Stimulated activated effector memory CD8-positive, alpha-beta T cell treated with anti-CD3 and anti-CD28 coated beads, Interleukin-12 subunit alpha, Interleukin-12 subunit beta, amount 100 ng/mL, for 72 hours (primary cell): Measurements from ENCODE around the gene PCIF1.
"Not testable (repeated sequence)": the region's sequence is repeated elsewhere in the genome, so short reads cannot be mapped to it uniquely, and the experiment has no call there.

Experiments
- ATAC-seq: fragments of 150-1000 bp; cut with Tn5 transposase; 2 replicates; pipeline ENCODE4 v1.10.0; 2021
- DNase-seq, 2 donors: peaks; one replicate each; pipeline ENCODE4 v3.0.0; 2021 to 2022; ENCODE audit warnings: low spot score in 2 of 2
- H3K27ac Mint-ChIP-seq: one replicate; pipeline ENCODE4 v1.8.0; 2022; ENCODE audit warnings: mild to moderate bottlenecking, mixed read lengths
- H3K36me3 Mint-ChIP-seq: one replicate; pipeline ENCODE4 v1.8.0; 2022; ENCODE audit warnings: mild to moderate bottlenecking, mixed read lengths
- H3K4me1 Mint-ChIP-seq: one replicate; pipeline ENCODE4 v1.8.0; 2022; ENCODE audit warnings: mixed read lengths
- H3K4me3 Mint-ChIP-seq: one replicate; pipeline ENCODE4 v1.8.0; 2022; ENCODE audit warnings: mild to moderate bottlenecking, mixed read lengths
- H3K9me3 Mint-ChIP-seq: one replicate; pipeline ENCODE4 v1.8.0; 2022; ENCODE audit warnings: mixed read lengths

The PCIF1 gene

GRCh38 chr20:45946149-45946970 is 11.9 kb downstream of the PCIF1 start:
- DNase-seq = peak; percentile 20 to 73
- ATAC-seq = peak; percentile 84

GRCh38 chr20:45947110-45947866 is 12.8 kb downstream of the PCIF1 start:
- Mint-ChIP-seq H3K4me3 (peak overlapping the region; percentile 67), H3K27ac (peak overlapping the region; percentile 88), H3K36me3 (peaks cover 100% of the 10 kb centered on the region), H3K4me1 (peaks cover 68% of the 10 kb centered on the region), H3K9me3 (no peaks in the 10 kb centered on the region)
- no peak for ATAC-seq
- no peak for DNase-seq

More at GRCh38 chr20:45946149-45946970, 11.9 kb downstream of the PCIF1 start:
- H3K27ac Mint-ChIP-seq = peak overlapping the region; percentile 88
- H3K4me1 Mint-ChIP-seq = peaks cover 60% of the 10 kb centered on the region
- H3K4me3 Mint-ChIP-seq = peak overlapping the region; percentile 67
- H3K9me3 Mint-ChIP-seq = no peaks in the 10 kb centered on the region
- peaks cover 100% of the 10 kb centered on the region for H3K36me3 Mint-ChIP-seq

- Mint-ChIP-seq H3K4me3 (peak overlapping the region; percentile 14), H3K4me1 (peaks cover 68% of the 10 kb centered on the region), H3K36me3 (peaks cover 100% of the 10 kb centered on the region), H3K9me3 (no peaks in the 10 kb centered on the region), H3K27ac (peak overlapping the region; percentile 88)
- no peak for ATAC-seq
- no peak for DNase-seq
Measured at GRCh38 chr20:45948261-45948733, 13.8 kb downstream of the PCIF1 start.

- DNase-seq = no peak
- Mint-ChIP-seq H3K9me3 (no peaks in the 10 kb centered on the region), H3K4me1 (peaks cover 61% of the 10 kb centered on the region), H3K36me3 (peaks cover 100% of the 10 kb centered on the region), H3K4me3 (no peak overlapping the region), H3K27ac (peak overlapping the region; percentile 88)
- ATAC-seq = no peak
Measured at GRCh38 chr20:45948742-45949541, 14.5 kb downstream of the PCIF1 start.

GRCh38 chr20:45949542-45950329 is 15.3 kb downstream of the PCIF1 start:
- DNase-seq (no peak), ATAC-seq (no peak)
- Mint-ChIP-seq H3K4me3 (no peak overlapping the region), H3K27ac (peak overlapping the region; percentile 88), H3K4me1 (peaks cover 53% of the 10 kb centered on the region), H3K36me3 (peaks cover 100% of the 10 kb centered on the region), H3K9me3 (no peaks in the 10 kb centered on the region)

GRCh38 chr20:45950330-45950646 is 15.8 kb downstream of the PCIF1 start:
- H3K4me3 Mint-ChIP-seq = no peak overlapping the region
- peaks cover 48% of the 10 kb centered on the region for H3K4me1 Mint-ChIP-seq
- peak overlapping the region; percentile 29 for H3K27ac Mint-ChIP-seq
- H3K36me3 Mint-ChIP-seq = peaks cover 100% of the 10 kb centered on the region
- DNase-seq (no peak), ATAC-seq (no peak)
- H3K9me3 Mint-ChIP-seq = no peaks in the 10 kb centered on the region

- DNase-seq (no peak), ATAC-seq (peak; percentile 35)
- Mint-ChIP-seq H3K4me1 (peaks cover 29% of the 10 kb centered on the region), H3K4me3 (no peak overlapping the region), H3K36me3 (peaks cover 100% of the 10 kb centered on the region), H3K9me3 (no peaks in the 10 kb centered on the region), H3K27ac (peak overlapping the region; percentile 93)
Measured at GRCh38 chr20:45951925-45952834, 17.7 kb downstream of the PCIF1 start.

- DNase-seq (no peak), ATAC-seq (no peak)
- Mint-ChIP-seq H3K4me1 (peaks cover 25% of the 10 kb centered on the region), H3K27ac (no peak overlapping the region), H3K4me3 (no peak overlapping the region), H3K36me3 (peaks cover 100% of the 10 kb centered on the region), H3K9me3 (no peaks in the 10 kb centered on the region)
Measured at GRCh38 chr20:45952861-45953260, 18.4 kb downstream of the PCIF1 start.

- Mint-ChIP-seq H3K36me3 (peaks cover 100% of the 10 kb centered on the region), H3K27ac (peak overlapping the region; percentile 75), H3K4me1 (peaks cover 20% of the 10 kb centered on the region), H3K4me3 (no peak overlapping the region), H3K9me3 (no peaks in the 10 kb centered on the region)
- DNase-seq (no peak), ATAC-seq (no peak)
Measured at GRCh38 chr20:45953672-45954071, 19.2 kb downstream of the PCIF1 start.

GRCh38 chr20:45956326-45956725 is 21.8 kb downstream of the PCIF1 start:
- H3K27ac Mint-ChIP-seq, ATAC-seq, H3K4me1 Mint-ChIP-seq, H3K4me3 Mint-ChIP-seq, DNase-seq, H3K9me3 Mint-ChIP-seq: not testable (repeated sequence)
- H3K36me3 Mint-ChIP-seq = peaks cover 100% of the 10 kb centered on the region

- Mint-ChIP-seq H3K4me3 (no peak overlapping the region), H3K9me3 (no peaks in the 10 kb centered on the region), H3K36me3 (peaks cover 100% of the 10 kb centered on the region), H3K27ac (peak overlapping the region; percentile 43), H3K4me1 (peaks cover 1% of the 10 kb centered on the region)
- ATAC-seq = no peak
- no peak for DNase-seq
Measured at GRCh38 chr20:45957021-45957941, 22.8 kb downstream of the PCIF1 start.

GRCh38 chr20:45958593-45958992 is 24.1 kb downstream of the PCIF1 start:
- no peaks in the 10 kb centered on the region for H3K9me3 Mint-ChIP-seq
- H3K36me3 Mint-ChIP-seq = peaks cover 100% of the 10 kb centered on the region

GRCh38 chr20:45959126-45959525 is 24.6 kb downstream of the PCIF1 start:
- Mint-ChIP-seq H3K27ac (peak overlapping the region; percentile 37), H3K4me1 (peaks cover 7% of the 10 kb centered on the region), H3K9me3 (no peaks in the 10 kb centered on the region), H3K36me3 (peaks cover 100% of the 10 kb centered on the region), H3K4me3 (no peak overlapping the region)
- ATAC-seq = no peak
- no peak for DNase-seq

More at GRCh38 chr20:45958593-45958992, 24.1 kb downstream of the PCIF1 start:
- Mint-ChIP-seq H3K27ac (peak overlapping the region; percentile 37), H3K4me3 (no peak overlapping the region), H3K4me1 (peaks cover 7% of the 10 kb centered on the region)
- no peak for DNase-seq
- ATAC-seq = no peak
